K562 (cell line): ENCODE data around the gene EPN3.

Experiments
- EP300 ChIP-seq: IDR thresholded peaks from 2 replicates; pipeline ENCODE4 v1.6.1; 2012; ENCODE audit warnings: low read length, improper control_type of control experiment
- FOXP1 ChIP-seq: sonication (generic); formaldehyde crosslinking; IDR thresholded peaks from 2 replicates; pipeline ENCODE4 v1.8.0; 2022; ENCODE audit warnings: mild to moderate bottlenecking, missing genetic modification reagents
- JUNB ChIP-seq: fragments of 450-650 bp; formaldehyde crosslinking; conservative IDR thresholded peaks from 2 replicates; pipeline ENCODE4 v1.4.0; 2020; ENCODE audit warnings: mild to moderate bottlenecking
- L3MBTL2 ChIP-seq: fragments of 450-650 bp; IDR thresholded peaks from 2 replicates; pipeline ENCODE4 v1.6.1; 2016; ENCODE audit warnings: mild to moderate bottlenecking, moderate library complexity
- POLR2A ChIP-seq: fragments of 450-650 bp; conservative IDR thresholded peaks from 2 replicates; pipeline ENCODE4 v1.6.1; 2016
- TCF7L2 ChIP-seq: fragments of 150-350 bp; IDR thresholded peaks from 2 replicates; pipeline ENCODE4 v1.6.1; 2016; ENCODE audit warnings: low read depth, mild to moderate bottlenecking, low read length, moderate library complexity
- ZNF512 ChIP-seq: IDR thresholded peaks from 2 replicates; pipeline ENCODE4 v1.6.1; 2016; ENCODE audit warnings: missing genetic modification characterization, missing compliant biosample characterization

GRCh38 chr17:50581316-50581715 lies 48.8 kb downstream of the EPN3 start:
- no peak for TF ChIP-seq L3MBTL2
- no peak for TF ChIP-seq POLR2A
- TF ChIP-seq TCF7L2 = no peak
- TF ChIP-seq EP300 = no peak
- TF ChIP-seq ZNF512 (tag) = no peak
- TF ChIP-seq FOXP1 (CRISPR knock-in tag) = no peak
- TF ChIP-seq JUNB (CRISPR knock-in tag) = no peak
